HS-5 (cell line): Measurements from ENCODE around the gene ARHGEF10L.

ENCODE experiments used
- DNase-seq: peaks from one replicate; pipeline ENCODE4 v3.0.0-alpha.2; 2012; ENCODE audit warnings: low read depth

The ARHGEF10L gene

DNA sequence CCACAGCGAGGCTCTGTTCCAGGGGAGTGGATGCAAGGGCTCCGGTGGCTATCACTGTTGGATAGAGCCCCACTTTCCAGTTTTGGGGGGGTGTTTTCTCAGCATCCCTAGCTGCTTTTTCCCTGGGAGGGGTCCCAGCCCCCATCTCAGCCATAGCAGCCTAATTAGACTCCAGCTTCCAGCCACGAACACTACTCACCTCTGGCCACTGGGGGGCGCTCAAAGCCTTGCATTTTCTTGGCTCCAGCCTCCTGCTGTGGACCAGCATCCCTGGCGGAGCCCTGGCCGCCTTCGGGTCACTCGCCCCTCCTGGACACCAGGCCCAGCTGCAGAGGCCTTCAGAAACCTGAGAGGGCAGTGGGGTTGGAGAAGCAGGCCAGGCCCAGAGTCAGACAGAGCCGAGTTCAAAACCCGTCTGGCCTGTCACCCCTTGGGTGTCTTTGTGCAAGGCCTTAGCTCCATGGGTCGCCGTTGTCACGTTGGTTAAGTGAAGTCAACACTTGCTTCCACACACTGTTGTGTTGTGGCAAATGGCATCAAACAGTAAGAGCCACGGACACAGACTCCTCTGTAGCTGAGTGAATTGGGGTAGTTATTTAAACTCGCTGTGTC lies 122.2 kb downstream of the ARHGEF10L start:
- DNase-seq: no peak

DNA sequence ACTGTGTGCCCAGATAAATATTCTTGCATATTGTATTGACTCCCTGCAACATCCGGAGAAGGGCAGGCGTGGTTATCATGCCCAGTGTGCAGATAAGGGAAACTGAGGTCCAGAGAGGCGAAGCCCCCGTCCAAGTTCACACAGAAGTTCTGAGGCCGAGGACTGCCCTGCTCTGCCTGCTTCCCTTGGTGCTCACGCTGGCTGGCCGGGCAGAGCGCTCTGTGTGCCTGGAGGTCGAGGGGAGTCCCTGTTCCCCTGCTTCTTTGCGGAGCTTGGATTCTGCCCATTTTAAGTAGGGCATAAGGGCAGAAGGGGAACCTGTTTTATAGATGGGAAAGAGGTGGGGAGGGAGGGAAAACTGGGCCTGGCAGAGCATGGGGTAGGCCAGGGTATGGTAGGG lies 122.8 kb downstream of the ARHGEF10L start:
- DNase-seq: no peak

DNA sequence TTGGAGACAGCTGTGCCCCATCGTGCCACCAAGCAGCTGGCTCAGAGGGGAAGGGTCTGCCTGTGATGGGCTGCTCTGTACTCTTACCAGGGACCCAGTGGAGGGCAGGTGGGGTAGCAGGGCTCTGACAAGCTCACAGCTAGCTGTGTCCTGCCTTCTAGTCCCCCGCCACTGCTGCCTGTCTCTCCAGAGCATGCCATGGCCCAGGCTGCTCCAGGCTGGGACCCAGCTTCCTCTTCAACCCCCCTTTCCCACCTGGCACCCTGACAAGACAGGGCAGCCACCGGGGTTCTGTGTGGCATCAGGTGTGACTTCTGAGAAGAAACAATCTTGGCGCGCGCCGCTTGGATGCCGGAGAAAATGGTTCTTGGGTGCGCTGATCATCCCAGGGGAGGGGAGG lies 123.3 kb downstream of the ARHGEF10L start:
- no peak for DNase-seq

DNA sequence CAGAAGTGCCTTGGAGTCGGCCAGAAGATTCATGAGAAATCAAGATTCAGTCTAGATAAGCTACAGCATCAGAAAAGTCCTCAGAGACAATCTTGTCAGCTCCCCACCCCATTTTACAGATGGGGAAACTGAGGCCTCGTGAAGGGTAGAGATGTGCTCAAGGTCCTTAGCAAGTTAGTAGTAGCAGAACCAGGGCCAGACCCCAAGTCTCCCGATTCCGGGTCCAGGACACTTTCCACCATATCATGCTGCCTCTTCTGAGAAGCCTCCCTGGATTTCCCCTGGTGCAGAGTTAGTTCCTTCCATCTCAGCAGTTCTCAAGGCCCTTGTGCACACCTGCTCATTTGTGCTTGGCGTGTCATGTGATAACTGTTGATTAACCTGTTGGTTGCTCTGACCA lies 124.1 kb downstream of the ARHGEF10L start:
- no peak for DNase-seq

DNA sequence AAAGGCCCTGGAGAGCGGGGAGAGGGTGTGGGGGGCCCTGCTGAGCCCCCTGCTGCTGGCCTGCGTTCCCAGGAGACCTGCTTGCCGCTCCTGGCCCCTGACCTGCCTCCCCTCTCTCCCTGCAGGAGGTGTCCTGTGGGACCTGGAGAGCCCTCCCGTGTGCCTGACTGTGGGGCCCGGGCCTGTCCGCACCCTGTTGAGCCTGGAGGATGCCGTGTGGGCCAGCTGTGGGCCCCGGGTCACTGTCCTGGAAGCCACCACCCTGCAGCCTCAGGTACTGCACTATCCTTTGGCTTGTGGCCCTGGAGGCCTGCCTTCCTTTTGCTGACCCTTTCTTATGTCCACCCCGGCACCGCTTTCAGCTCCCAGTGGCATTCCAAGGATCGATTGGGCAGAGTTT lies 124.8 kb downstream of the ARHGEF10L start:
- DNase-seq: no peak

DNA sequence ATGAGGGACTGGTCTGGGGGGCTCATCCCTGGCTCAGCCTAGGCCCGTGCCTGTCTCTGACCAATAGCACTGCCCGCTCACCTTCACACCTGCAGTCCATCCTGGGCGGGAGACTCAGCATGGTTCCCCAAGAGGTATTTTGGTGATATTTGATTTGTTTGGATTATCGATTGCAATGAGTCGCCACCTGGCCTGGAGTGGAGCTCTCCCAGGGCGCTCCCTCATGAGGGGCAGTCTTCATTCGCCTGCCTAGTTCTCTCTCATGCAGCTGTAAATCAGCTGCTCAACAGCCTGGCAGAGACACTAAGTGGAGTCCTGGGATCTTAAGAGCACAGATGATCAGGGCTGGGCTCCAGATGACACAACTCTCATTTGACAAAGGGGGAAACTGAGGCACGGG lies 125.6 kb downstream of the ARHGEF10L start:
- DNase-seq: no peak

DNA sequence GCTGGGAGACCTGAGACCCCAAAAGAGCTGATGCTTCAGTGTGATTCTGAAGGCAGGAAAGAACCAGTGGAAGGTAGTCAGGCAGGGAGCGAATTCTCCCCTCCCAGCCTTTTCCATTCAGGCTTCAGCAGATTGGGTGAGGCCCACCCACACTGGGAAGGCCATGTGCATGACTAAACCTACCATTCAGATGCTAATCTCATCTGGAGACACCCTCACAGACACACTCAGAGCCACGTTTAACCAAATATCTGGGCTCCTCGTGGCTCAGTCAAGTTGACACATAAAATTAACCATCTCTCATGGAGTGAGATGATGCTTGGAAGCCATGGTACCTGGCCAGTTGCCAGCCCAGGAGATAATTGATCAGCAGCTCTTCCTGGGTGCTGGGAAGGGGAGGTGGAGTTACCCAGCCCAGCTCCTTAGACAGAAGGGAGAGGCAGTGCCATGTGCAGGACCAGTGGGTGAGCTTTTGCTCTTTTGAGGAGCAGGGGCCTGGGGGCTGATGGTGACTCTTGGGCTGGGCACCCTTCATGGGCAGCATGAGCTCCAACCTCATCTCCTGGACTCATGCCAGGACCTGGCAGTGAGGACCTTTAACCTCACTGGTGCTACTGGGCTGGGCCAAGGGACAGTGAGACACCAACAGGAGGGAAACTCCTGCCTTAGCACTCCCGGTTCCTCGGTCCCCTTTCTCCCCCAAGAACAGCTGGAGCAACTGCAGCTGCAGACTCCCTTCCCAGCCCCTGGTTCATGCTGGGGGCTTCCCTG lies 126.6 kb downstream of the ARHGEF10L start:
- DNase-seq: no peak

DNA sequence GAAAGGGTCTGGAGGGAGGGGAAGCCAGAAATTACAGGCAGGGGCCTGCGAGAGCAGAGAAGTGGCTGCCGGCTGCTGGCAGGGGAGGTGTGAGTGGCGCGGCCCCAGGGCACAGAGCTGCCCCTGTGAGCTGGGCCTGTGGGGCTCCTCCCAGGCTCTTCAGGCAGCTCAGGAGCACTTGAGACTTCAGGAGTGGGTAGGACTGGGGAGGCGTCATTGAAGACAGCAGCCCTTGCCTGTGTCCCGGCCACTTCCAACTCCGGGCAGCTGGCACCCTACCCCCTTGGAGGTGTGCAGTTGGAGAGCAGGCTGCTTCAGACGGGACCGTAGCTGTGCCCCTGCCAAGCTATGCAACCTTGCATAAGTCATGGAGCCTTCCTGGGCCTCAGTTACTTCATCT lies 128.1 kb downstream of the ARHGEF10L start:
- DNase-seq: no peak

DNA sequence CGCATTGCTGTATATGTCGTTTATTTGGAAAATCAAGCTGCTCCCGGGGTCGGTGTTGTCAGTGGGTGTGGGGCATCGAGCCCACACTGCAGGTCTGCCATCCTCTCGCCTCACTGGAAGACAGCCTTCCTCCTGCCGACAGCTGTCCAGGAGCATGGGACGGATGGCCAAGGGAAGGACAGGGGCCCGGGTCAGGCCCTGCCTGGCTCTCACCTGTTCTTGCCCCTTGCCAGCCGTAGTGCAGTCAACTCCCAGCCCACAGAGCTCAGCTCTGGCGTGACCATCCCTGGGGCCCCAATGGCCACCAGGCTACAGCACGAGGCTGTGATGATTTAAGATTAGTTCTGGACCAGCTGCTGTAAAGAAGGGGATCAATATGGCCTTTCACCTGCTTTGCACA lies 128.7 kb downstream of the ARHGEF10L start:
- DNase-seq: no peak

DNA sequence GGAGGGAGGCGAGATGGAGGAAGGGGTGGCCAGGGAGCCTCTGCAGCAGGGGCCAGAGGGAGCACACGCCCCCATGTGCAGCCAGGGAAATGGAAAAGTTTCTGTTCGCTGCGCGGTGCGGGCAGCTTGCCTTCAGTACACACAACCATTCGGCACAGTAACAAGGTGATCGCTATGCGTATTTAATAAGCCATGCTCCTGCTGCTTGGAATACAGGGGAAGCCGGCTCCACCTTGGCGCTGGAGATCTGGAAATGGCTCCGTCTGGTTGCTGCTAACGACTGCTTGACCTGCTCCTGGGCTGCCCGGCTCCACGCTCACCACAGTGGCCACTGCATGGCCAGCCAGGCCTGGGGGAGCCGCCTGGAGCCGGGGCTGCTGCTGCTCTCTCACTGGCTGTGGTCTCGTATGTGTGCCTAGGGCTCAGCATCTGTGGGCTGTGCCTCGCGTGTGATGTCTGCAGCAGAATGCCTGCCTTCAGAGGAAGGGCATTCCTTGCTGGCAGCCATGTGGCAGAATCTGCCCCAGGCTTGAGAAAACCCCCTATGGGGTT lies 129.2 kb downstream of the ARHGEF10L start:
- DNase-seq: no peak

DNA sequence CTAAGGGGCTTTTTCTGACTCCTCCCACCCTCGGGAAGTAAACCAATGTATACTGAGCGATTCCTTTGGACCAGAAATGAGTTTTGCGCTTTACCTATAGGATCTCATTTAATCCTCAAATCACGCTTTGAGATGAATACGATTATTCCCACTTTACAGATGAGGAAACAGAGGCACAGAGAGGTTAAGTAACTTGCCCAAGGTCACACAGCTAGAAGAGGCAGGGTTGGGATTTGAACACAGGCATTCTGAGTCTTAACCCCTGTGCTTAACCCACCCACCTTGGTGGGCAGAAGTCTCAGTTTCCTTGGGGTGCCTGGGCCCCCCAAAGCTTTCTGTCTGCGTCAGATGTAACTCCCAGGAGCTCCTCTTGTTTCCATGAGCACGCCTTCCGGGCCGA lies 129.8 kb downstream of the ARHGEF10L start:
- no peak for DNase-seq

DNA sequence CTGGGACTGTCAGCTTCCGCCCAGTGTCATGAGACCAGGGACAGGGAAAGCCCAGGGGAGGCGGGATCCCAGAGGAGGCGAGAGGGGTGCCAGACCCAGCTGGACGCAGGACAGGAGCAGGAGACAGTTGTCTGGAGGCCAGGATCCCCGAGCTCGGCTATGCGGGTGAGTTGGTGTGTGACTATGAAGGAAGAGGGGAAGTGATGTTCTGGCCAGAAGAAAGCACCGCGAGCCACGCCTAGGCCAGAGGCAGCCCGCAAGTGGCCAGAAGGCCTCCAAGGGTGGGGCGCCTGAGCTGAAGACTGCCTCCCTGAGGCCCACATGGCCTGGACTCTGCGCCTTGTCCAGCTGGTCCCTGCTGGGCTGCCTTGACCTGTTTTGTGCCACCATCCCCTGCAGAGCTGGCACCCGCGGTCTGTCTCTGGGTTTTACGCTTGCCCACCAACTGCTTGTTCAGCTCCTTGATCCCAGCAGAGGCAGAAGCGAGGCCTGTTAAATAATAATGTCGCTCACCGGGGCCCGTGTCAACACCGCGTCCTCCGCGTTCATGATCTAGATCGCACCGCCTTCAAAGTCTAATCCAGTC lies 130.5 kb downstream of the ARHGEF10L start:
- no peak for DNase-seq

DNA sequence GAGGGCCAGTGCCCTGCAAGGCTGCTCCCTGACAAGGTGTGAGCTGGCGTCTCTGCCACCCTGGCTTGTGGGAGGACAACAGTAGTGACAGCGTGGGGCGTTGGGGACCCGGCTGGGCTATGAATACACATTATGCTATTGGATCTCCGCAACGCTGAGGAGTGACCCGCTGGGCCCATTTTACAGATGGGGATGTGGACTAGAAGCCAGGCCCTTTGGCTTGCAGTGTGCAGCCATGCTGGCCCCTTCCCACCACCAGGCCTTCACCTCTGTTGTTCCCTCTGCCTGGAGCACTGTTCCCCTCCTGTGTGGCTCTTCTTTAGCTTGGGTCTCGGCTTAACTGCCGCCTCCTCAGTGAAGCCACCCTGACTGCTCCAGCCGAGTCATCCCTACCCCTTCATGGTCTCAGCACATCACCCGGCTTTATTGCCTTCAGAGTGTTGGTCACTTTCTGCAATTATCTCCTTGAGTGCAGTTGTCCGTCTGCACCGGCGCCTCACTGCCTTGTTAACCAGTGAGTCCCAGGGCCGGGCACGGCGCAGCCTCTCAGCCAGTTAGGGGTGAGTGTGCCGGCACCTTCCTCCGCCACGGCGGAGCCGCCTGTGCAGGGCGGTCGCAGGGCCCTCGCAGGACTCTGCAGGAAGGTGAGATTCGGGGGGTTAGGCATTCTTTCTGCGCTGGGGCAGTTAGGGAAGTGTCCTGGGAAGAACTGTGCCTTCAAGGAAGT lies 131.3 kb downstream of the ARHGEF10L start:
- DNase-seq: no peak

DNA sequence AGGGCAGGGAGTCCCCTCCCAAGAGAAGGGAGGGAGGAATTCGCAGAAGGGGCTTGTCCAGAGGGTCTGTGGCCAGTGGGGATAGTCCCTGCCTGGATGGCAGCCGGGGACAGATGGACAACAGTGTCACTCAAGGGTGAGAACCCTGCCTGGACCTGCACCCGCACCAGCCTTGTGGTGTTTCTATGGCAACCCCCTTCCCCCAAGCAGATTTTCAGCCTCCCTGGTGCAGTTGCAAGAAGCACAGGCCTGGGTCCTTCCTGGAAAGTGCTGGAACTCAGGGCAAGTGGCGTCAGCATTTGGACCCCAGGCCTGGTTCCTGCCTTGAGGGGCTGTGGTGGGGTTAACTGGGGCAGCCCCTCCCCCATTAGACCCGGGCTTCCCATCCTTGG lies 131.8 kb downstream of the ARHGEF10L start:
- DNase-seq: no peak

DNA sequence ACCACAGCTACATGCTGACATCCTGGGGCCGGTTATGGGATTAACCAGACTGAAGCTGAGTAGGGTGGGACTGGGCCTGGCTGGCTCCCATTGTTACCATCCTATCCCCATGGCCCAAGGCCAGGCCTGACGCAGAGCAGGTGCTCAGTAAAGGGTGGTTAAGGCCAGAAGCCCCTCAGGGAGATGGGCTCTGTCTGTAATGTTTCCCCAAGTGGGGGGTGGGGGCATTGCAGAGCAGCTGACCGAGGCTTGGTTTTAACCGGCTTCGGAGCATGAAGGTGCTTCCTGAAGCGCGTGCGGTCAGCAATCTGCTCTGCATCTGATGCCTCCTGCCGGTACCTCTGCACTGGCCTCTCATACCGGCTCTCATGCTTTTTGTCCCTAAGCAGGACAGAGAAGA lies 132.2 kb downstream of the ARHGEF10L start:
- no peak for DNase-seq

DNA sequence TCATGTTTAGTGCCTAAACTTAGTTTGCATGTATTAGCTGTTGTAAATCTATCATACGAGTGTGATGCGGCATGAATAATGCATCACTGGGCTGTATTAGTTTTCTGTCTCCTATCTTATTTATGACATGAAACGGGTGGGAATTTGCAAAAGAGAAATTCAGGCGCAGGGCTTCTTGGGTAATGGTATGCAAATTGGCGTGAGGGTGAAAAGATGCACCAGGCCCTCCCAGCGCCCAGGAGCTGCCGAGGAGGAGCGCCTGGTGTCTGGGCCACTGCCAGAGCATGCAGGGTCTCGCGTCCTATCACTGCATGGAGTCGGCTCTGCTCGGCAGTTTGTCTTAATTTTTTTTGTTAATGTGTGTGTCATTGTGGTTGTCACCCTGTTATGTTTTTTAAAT lies 132.7 kb downstream of the ARHGEF10L start:
- DNase-seq: no peak

DNA sequence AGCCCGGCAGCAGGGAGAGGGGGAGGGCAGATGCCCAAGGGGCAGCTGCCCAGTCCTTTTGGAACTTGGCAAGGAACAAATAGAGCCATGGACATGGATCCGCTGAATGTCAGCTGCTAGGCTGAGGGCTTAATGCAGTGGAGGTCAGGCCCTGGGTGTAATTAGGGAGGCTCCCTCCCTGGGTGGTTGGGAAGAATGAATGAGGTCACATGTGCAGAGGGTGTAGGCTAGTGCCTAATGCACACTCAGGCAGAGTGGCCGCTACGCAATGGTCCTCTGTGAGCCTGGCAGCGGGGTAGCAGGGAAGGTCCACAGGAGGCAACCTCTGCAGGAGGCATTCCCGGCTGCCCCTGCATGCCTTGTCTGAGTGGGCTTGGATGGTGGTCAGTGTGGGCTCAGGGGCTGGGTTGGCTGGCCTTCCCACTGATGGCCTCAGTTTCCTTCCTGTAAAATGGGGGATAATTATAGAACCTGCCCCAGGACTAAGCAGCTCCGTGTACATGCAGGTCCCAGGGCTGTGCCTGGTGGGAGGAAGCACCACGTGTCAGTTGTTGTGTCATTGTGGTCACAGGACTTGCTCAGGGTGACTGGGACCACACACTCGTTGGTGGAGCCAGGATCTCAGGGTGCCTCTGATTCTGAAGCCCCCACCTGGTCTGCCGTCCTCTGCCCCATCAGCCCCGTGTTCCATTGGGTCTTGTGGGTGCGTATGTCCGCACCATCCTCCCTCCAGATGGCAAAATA lies 134.0 kb downstream of the ARHGEF10L start:
- DNase-seq: no peak

DNA sequence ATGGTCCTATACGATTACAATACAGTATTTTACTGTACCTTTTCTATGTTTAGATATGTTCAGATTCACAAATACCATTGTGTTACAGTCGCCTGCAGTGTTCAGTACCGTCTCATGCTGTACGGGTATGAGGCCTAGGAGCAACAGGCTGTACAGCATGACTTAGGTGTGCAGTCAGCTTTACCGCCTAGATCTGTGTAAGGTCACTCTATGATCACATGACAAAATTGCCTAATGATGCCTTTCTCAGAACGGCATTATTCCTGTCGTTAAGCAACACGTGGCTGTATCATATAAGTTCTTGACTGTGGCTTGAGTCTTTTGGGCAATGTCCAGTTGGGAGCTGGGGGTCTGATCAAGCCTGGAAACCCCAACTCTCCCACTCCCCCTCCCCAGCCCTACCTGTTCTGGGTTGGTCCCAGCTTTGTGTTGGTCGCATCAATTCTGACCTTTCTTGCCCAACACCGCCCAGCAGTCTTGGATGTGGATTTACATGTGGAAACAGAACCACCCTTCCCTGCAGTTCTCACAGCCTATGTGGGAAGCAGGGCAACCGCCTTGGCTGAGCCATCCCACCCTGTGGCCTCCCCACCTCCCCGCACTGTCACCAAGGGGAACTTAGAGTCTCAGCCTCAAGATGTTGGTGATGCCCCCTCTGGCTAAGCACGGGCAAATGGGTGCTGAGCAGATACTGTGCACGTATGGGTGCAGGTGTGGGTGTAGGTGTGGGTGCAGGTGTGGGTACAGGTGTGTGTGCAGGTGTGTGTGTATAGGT lies 135.4 kb downstream of the ARHGEF10L start:
- no peak for DNase-seq

DNA sequence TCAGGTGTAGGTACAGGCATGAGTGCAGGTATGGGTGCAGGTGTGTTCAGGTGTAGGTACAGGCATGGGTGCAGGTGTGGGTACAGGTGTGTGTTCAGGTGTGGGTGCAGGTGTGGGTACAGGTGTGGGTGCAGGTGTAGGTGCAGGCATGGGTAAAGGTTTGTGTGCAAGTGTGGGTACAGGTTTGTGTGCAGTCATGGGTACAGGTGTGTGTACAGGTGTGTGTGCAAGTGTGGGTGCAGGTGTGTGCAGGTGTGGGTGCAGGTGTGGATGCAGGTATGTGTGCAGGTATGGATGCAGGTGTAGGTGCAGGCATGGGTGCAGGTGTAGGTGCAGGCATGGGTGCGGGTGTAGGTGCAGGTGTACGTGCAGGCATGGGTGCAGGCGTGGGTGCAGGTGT lies 136.2 kb downstream of the ARHGEF10L start:
- no peak for DNase-seq

DNA sequence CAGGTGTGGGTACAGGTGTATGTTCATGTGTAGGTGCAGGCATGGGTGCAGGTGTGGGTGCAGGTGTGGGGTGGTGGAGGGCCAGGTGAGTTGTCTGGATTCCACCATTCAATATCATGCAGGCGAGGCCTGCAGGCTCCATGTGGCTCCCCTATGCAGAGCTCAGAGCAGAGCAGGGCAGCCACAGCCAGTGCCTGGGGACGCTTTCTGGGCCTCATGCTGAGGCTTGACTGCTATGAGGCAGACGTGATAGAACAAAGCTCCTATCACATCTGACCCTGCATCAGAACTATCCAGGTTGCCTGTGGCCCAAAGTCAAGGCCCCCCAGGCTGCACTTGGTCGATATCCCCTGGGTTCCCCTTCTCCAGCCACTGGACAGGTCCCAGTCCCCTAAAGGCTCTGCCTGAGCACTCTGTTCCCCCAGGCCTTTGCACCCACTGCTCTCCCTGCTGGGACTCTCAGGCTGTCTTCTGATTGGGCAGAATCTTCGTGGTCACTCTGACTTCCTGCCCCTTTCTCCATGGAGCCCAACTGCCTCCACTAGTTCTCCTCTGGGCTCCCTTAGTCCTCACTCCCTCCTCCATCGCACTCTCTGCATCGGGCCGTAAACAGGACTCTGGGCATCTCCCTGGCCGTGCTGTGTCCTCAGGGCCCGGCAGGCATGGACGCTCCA lies 137.0 kb downstream of the ARHGEF10L start:
- DNase-seq: no peak

DNA sequence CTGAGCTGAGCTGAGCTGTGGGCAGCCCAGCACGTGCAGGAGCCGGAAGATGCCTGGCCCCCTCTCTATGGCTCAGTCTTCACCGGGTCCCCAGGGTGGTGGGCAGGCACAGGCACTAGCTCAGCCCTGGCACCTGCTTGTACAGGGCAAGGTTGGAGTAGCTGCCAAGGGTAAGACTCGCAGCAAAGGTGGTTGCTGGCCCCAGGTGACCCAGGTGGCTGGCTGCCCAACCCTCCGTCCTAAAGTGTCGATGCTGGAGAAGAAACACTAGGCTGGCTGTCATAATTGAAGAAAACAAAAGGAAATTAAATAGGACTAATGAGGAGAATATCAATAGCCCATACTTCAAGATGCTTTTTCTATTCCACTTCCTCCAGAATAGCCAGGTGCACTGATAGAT lies 138.5 kb downstream of the ARHGEF10L start:
- DNase-seq: no peak
